Keratinocyte (primary cell): ENCODE results near the gene TYSND1.

Experiments
- CTCF ChIP-seq, 3 experiments: IDR thresholded peaks in 1 of 3; conservative IDR thresholded peaks in 1 of 3; optimal IDR thresholded peaks in 1 of 3; 2 replicates in 2 of 3; 3 replicates in 1 of 3; pipeline versions ENCODE3 to v1.5.1; 2011; ENCODE audit warnings: low read length in 3 of 3, mild to moderate bottlenecking in 3 of 3, moderate library complexity in 2 of 3, control low read depth in 1 of 3, inconsistent platforms in 1 of 3; ENCODE audit not compliant: insufficient read depth in 2 of 3; ENCODE audit errors: extremely low read depth in 1 of 3
- EZH2 ChIP-seq: IDR thresholded peaks from one replicate; pipeline ENCODE4 v1.6.1; 2012; ENCODE audit warnings: inconsistent platforms, mild to moderate bottlenecking, low read length, moderate library complexity

GRCh38 chr10:70101668-70102067 is 44.8 kb downstream of the TYSND1 start:
- no peak for TF ChIP-seq CTCF (optimal IDR thresholded peaks at IDR 0.05 in 1 of 3, IDR thresholded peaks at IDR 0.05 in 1 of 3, conservative IDR thresholded peaks at IDR 0.05 in 1 of 3; ENCODE audit: extremely low read depth in 1 of 3, insufficient read depth in 2 of 3, low read length in 3 of 3)
- TF ChIP-seq EZH2: no peak
